AG08395 (cell line): ENCODE data around the gene TMEM45A.
A peak's percentile ranks its signal among the peaks of the same experiment; 100 is the strongest.

ENCODE experiments used
- DNase-seq: peaks from one replicate; pipeline ENCODE4 v3.0.0; 2012; ENCODE audit warnings: mixed read lengths, low spot score

The TMEM45A gene

GRCh38 chr3:100614941-100615340, 122.5 kb downstream of the TMEM45A start:
- DNase-seq, result no peak

GRCh38 chr3:100615684-100616083, 123.3 kb downstream of the TMEM45A start:
- peak; percentile 4 for DNase-seq

- no peak for DNase-seq
Observed at GRCh38 chr3:100621251-100621650, 128.8 kb downstream of the TMEM45A start.
